Activated naive CD8-positive, alpha-beta T cell treated with anti-CD3 and anti-CD28 coated beads for 36 hours (primary cell): Measurements from ENCODE around the gene ANKRD44. TPM values are rescaled to one million over a fixed set of nuclear protein-coding genes. Genes with fewer than 3 reads are reported as not detected.

Experiments used
- DNase-seq: peaks from one replicate; pipeline ENCODE4 v3.0.0; 2021
- H3K27ac Mint-ChIP-seq: one replicate; pipeline ENCODE4 v1.8.0; 2022; ENCODE audit warnings: mild to moderate bottlenecking, moderate library complexity, mixed read lengths
- H3K27me3 Mint-ChIP-seq: one replicate; pipeline ENCODE4 v1.8.0; 2022; ENCODE audit warnings: mild to moderate bottlenecking, mixed read lengths
- H3K36me3 Mint-ChIP-seq: one replicate; pipeline ENCODE4 v1.8.0; 2021; ENCODE audit warnings: mild to moderate bottlenecking, mixed read lengths
- H3K4me1 Mint-ChIP-seq: one replicate; pipeline ENCODE4 v1.8.0; 2021; ENCODE audit warnings: mixed read lengths
- H3K4me3 Mint-ChIP-seq: one replicate; pipeline ENCODE4 v1.8.0; 2022; ENCODE audit warnings: mild to moderate bottlenecking, moderate library complexity, mixed read lengths
- H3K9me3 Mint-ChIP-seq: one replicate; pipeline ENCODE4 v1.8.0; 2022; ENCODE audit warnings: mixed read lengths
- total RNA-seq, 2 experiments: library from RNA; stranded (reverse); gene quantifications; one replicate each; pipeline ENCODE4 v1.2.3, GENCODE V29; 2021

Gene ANKRD44
- total RNA-seq, 2 experiments from 2014 or later = 118 to 121 TPM

DNA sequence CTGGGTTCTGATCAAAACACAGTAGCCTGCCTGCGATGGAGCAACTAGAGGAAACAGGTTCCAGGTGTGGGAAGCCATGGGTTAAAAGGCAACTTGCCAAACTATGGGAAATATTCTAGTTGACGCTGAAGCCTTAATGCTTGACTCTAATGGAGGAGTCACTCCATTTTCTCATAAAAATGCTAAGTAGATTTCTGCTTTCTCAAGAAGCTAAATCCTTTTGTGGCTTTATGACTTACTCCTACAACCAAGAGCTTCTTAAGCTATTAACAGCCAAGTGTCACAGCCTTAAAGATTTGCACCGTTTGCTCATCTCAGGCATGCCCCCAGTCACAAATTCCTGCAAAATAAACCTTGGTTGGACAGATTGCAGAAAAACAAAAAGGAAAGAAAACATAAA lies 25.2 kb downstream of the ANKRD44 start:
- Mint-ChIP-seq H3K4me1 (peaks cover 77% of the 10 kb centered on the region), H3K9me3 (peaks cover 14% of the 10 kb centered on the region), H3K4me3 (no peak overlapping the region), H3K27me3 (no peaks in the 10 kb centered on the region), H3K27ac (peak overlapping the region; percentile 96), H3K36me3 (peaks cover 59% of the 10 kb centered on the region)
- no peak for DNase-seq

DNA sequence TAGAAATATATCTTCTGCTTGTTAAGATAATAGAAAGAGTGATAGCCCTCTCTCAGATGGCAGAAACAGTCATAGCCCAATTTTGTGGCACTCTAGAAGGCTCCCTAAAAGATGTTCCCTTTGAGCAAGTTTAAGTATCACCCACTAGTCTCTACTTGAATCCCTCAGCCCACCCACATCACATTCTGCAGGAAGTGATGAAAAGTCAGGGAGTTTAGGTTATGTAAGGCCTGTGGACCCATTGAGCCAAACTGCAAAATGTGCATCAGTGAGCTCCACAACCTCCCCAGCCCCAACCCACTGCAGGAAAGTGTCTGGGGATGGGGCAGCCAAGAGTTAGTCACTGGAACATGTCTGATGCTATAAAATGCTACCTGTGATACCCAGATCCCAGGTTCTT lies 25.6 kb downstream of the ANKRD44 start:
- Mint-ChIP-seq H3K4me3 (no peak overlapping the region), H3K27ac (peak overlapping the region; percentile 96), H3K27me3 (no peaks in the 10 kb centered on the region), H3K36me3 (peaks cover 59% of the 10 kb centered on the region), H3K4me1 (peaks cover 78% of the 10 kb centered on the region), H3K9me3 (peaks cover 10% of the 10 kb centered on the region)
- no peak for DNase-seq

DNA sequence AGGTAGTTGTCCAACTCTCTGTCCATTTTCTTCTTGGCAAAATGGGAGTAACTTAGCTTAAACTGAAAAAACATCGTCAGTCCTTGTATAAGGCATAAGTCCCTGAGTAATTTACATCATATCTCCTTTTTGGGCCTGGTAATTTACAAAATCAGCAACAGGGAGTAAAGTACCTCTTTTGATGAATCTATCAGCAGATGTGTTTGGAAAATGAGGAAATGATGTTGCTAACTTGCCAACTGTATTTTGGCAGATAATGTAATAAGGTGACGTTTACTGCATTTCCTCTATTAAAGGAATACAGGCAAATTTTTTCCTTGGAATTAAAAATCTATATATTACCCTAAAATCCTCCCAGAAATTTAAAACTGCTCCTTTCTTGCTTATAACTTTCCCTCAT lies 29.2 kb downstream of the ANKRD44 start:
- DNase-seq = no peak
- Mint-ChIP-seq H3K4me1 (peaks cover 83% of the 10 kb centered on the region), H3K36me3 (peaks cover 60% of the 10 kb centered on the region), H3K4me3 (no peak overlapping the region), H3K27ac (peak overlapping the region; percentile 81), H3K9me3 (peaks cover 2% of the 10 kb centered on the region), H3K27me3 (no peaks in the 10 kb centered on the region)

DNA sequence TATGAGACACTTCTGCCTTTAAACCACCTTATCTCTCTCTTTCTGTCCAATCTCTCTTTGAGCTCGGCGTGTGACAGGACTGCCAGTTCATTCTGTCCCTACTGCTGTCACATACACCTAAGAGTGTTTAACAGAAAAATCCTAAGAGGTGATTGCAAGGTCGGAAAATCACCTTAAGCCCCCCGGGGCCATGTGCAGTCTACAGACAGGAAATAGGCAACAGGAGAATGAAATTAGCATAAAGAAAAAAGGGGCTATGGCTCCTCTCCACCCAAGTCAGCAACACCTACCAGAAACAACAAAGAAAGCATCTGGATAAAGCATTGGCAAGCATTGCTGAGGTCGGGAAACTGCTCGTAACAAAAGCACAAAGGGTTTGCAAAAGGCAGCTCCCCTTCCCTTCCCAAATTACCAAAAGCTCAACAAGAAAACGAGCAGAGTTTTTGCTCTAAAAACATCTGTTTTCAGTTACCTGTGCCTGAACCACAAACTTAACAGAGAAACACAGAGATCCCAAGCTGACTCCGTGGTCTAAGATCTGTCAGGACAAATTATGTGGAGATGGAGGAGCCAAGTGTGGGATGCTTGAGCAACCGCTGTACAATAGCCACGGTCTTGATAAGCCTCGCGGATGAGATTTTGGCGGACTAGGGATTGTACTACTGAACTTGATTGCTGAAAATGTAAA lies 30.4 kb downstream of the ANKRD44 start:
- Mint-ChIP-seq H3K27ac (peak overlapping the region; percentile 90), H3K36me3 (peaks cover 68% of the 10 kb centered on the region), H3K27me3 (no peaks in the 10 kb centered on the region), H3K9me3 (peaks cover 6% of the 10 kb centered on the region), H3K4me3 (peak overlapping the region; percentile 42), H3K4me1 (peaks cover 78% of the 10 kb centered on the region)
- no peak for DNase-seq

DNA sequence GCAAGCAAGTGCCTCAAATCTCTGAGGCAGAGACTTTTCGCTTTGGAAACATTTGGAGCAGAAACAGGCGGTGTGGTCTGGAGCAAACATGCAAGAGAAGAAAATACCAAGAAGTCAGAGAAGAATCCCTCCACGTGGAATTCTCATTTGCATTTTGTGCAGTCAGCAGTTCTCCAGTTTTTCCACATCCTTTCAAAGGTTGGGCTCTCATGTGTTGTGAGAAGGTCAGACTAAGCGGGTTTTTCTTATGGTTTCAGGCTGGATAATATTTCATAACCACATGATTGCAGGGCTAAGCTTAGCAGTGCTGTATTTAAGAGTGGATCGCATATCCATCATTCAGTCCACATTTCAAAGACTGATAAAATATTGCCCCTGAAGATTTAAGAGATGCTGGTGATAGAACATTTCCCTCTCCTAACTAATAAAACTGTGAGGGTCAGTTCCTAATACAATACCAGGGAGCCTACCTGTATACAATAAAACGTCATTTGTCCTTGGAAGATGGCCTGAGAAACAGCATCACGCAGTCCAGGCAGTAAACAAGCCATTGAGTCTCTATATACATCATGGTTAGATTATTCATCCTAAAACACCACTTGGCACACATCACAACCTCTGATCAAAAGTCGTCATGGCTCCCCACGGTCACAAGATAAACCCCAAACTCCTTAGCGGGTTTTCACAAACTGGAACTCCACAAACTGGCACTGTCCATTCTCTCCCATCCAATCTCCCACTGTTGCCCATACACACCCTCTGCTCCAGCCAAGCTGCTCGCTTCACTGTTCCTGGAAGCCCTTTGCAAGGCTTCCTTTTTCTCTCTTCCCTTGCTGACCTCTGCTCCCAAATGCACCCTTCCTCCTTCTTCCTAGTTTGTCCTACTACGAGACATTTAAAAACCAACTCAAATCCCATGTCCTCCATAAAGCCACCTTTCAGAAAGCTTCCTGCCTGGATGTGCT lies 31.5 kb downstream of the ANKRD44 start:
- H3K9me3 Mint-ChIP-seq = peaks cover 6% of the 10 kb centered on the region
- peaks cover 67% of the 10 kb centered on the region for H3K36me3 Mint-ChIP-seq
- peaks cover 77% of the 10 kb centered on the region for H3K4me1 Mint-ChIP-seq
- peak overlapping the region; percentile 42 for H3K4me3 Mint-ChIP-seq
- no peaks in the 10 kb centered on the region for H3K27me3 Mint-ChIP-seq
- H3K27ac Mint-ChIP-seq = peak overlapping the region; percentile 90
- DNase-seq = no peak

DNA sequence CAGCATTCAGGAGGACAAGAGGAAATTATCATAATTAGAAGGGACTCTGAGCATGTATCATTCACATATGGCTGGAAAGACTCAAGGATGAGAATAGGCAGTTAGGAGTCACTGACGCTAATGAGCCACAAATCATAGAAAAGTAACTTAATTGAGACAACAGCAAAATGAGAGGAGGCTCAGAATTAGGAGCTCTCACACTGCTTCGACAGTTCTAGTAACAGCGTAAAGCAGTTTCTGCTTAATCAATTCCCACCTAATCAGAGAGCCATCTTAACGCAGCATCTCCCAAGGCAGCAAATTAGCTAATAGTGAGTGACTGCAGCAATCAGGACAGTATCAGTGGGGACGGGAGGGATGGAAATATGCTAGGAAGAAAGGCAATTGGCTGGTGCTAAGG lies 32.8 kb downstream of the ANKRD44 start:
- Mint-ChIP-seq H3K4me3 (no peak overlapping the region), H3K4me1 (peaks cover 80% of the 10 kb centered on the region), H3K9me3 (peaks cover 6% of the 10 kb centered on the region), H3K27me3 (no peaks in the 10 kb centered on the region), H3K36me3 (peaks cover 67% of the 10 kb centered on the region), H3K27ac (peak overlapping the region; percentile 90)
- no peak for DNase-seq

DNA sequence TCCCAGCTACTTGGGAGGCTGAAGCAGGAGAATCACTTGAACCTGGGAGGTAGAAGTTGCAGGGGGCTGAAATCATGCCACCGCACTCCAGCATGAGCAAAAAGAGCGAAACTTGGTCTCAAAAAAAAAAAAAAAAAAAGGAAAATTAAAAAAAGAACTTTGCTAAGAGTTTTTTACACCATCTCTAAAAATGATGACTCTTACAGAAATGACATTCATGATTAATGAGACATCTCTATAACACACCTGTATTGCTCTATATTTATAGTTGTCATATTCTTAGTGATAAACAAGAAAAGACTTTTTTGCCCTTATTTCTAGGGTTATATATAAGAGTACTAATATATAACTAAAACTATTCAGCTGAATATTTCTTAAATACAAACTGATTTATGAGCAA lies 34.4 kb downstream of the ANKRD44 start:
- Mint-ChIP-seq H3K27ac (no peak overlapping the region), H3K9me3 (peaks cover 6% of the 10 kb centered on the region), H3K36me3 (peaks cover 69% of the 10 kb centered on the region), H3K27me3 (no peaks in the 10 kb centered on the region), H3K4me1 (peaks cover 70% of the 10 kb centered on the region), H3K4me3 (no peak overlapping the region)
- no peak for DNase-seq

DNA sequence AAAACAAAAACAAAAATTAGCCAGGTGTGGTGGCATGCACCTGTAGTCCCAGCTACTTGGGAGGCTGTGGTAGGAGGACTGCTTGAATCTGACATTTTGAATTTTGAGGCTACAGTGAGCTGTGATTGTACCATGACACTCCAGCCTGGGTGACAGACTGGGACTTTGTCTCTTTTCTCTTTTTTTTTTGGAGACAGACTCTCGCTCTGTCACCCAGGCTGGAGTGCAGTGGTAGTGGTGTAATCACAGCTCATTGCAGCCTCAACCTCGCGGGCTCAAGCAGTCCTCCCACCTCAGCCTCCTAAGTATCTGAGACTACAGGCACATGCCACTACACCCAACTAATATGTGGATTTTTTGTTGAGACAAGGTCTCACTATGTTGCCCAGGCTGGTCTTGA lies 35.6 kb downstream of the ANKRD44 start:
- no peaks in the 10 kb centered on the region for H3K27me3 Mint-ChIP-seq
- H3K4me1 Mint-ChIP-seq = peaks cover 69% of the 10 kb centered on the region
- H3K27ac Mint-ChIP-seq = no peak overlapping the region
- peaks cover 6% of the 10 kb centered on the region for H3K9me3 Mint-ChIP-seq
- no peak overlapping the region for H3K4me3 Mint-ChIP-seq
- peaks cover 64% of the 10 kb centered on the region for H3K36me3 Mint-ChIP-seq
- DNase-seq = no peak

DNA sequence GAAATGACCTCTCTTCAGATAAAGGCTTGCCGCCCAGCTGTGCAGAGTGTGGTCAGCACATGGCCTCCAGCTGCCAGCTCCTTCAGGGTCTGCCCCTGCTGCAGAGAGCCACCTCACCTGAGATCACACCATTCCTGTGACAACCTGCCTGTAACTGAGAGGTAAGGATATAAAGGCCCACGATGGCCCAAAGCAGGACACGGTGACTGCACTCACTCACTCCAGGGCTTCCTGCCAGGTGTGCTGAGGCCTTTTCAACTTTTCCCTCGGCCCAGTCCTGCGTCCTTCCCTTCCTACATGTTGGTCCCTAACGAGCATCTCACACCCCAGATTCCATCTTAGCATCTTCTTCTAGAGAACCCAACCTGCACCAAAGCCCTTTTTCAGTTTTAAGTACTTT lies 36.2 kb downstream of the ANKRD44 start:
- no peak for DNase-seq
- no peak overlapping the region for H3K4me3 Mint-ChIP-seq
- H3K4me1 Mint-ChIP-seq = peaks cover 69% of the 10 kb centered on the region
- H3K9me3 Mint-ChIP-seq = peaks cover 6% of the 10 kb centered on the region
- H3K36me3 Mint-ChIP-seq = peaks cover 60% of the 10 kb centered on the region
- peak overlapping the region; percentile 79 for H3K27ac Mint-ChIP-seq
- no peaks in the 10 kb centered on the region for H3K27me3 Mint-ChIP-seq

DNA sequence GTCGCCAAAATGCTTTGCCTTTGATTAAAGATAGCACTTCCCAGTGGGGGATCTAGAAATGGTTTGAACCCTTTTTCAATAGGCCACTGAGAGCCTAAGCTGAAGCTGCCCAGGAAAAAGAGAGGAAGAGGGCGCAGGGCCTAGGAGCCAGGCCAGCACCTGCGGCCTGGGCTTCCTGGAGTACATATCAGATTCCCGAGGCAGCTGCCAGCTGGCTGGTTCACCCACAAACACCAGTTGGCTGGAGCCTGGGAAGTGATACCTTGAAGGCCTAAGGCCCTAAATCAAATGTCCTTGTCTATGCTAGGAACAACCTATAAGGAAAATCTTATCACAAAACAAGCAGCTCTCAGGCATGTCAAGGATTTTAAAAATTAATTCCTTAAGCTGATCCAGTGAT lies 37.1 kb downstream of the ANKRD44 start:
- Mint-ChIP-seq H3K36me3 (peaks cover 58% of the 10 kb centered on the region), H3K27ac (peak overlapping the region; percentile 75), H3K27me3 (no peaks in the 10 kb centered on the region)

DNA sequence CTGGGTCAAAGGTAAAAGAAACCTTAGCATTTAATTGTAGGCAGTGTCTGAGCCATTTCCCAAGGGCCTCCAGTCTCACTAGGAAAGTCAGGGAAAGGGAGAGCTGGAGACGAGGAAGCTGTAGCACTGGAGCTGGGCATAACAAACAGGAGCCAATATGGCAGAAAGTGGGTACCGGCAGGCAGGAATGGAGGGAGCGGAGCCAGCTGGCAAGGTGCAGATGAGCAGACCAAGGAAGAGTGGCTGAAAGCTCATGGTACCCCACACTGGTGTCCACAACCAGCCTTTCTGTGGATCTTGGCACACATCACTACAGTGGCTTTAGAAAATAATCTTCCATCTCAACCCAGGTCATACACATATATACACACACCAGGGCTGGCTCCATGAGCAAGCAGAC lies 40.0 kb downstream of the ANKRD44 start:
- DNase-seq = no peak
- Mint-ChIP-seq H3K4me3 (no peak overlapping the region), H3K27ac (peak overlapping the region; percentile 94), H3K9me3 (peaks cover 6% of the 10 kb centered on the region), H3K27me3 (no peaks in the 10 kb centered on the region), H3K36me3 (peaks cover 46% of the 10 kb centered on the region), H3K4me1 (peaks cover 81% of the 10 kb centered on the region)

More for the DNA sequence above, 37.1 kb downstream of the ANKRD44 start:
- Mint-ChIP-seq H3K4me1 (peaks cover 69% of the 10 kb centered on the region), H3K4me3 (no peak overlapping the region), H3K9me3 (peaks cover 6% of the 10 kb centered on the region)
- no peak for DNase-seq

DNA sequence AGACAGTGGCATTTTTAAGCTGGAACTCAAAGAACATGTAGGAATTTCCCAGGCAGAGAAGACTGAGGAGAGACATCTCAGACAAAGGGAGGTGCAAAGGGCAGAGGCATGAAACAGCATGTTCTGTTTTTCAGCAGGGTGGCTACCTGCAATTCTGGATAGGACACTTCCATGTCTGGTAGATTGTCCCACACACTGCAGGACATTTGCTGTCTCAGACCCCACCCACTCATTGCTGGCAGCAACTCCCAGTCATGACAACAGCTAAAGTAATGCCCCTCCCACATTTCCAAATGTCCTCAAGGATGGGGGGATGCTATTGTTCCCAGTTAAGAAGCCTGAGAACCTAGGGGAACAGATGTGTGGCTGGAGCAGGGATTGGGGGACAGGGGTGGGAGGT lies 40.8 kb downstream of the ANKRD44 start:
- H3K4me3 Mint-ChIP-seq = no peak overlapping the region

DNA sequence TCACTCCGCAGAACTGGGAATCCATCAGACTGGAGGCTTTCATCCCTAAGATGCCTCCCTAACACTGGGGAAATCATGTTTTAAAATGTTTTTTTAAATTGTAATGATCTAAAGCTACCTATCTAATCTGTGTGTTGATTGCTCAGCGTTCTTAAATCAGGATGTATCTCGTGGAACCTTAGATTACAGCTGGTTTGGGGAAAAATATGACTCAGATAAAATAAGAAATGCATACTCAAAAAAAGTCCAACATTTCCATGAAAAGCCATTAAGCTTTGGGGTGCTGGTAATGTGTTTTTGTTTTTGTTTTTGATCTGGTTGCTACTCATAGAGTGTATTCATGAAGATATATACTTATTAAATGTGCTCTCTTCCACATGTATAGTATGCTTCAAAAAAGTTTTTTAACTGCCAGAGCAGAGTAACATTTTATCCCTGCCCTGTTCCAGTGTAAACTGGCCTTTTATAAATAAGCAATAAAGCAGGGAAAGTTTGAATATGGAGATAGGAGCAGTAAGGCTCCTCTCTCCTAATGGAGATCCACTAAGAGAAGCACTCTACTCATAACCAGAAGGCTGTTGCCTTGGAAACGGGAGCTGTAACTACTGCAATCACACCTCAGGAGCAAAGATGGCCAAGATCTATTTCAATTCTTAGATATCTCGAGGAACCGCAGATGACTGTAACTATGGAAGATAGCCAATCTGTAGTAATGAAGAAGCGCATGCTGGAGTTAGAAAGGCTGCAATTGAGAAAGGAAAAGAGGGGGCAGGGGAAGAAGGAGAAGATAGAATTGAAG lies 41.6 kb downstream of the ANKRD44 start:
- Mint-ChIP-seq H3K36me3 (peaks cover 37% of the 10 kb centered on the region), H3K27ac (peak overlapping the region; percentile 94), H3K27me3 (no peaks in the 10 kb centered on the region), H3K4me3 (peak overlapping the region; percentile 49), H3K4me1 (peaks cover 84% of the 10 kb centered on the region), H3K9me3 (peaks cover 2% of the 10 kb centered on the region)
- DNase-seq = peak; percentile 38

More for the DNA sequence above, 40.8 kb downstream of the ANKRD44 start:
- peaks cover 2% of the 10 kb centered on the region for H3K9me3 Mint-ChIP-seq
- peak overlapping the region; percentile 94 for H3K27ac Mint-ChIP-seq
- no peak for DNase-seq
- no peaks in the 10 kb centered on the region for H3K27me3 Mint-ChIP-seq
- H3K4me1 Mint-ChIP-seq = peaks cover 83% of the 10 kb centered on the region
- peaks cover 40% of the 10 kb centered on the region for H3K36me3 Mint-ChIP-seq

DNA sequence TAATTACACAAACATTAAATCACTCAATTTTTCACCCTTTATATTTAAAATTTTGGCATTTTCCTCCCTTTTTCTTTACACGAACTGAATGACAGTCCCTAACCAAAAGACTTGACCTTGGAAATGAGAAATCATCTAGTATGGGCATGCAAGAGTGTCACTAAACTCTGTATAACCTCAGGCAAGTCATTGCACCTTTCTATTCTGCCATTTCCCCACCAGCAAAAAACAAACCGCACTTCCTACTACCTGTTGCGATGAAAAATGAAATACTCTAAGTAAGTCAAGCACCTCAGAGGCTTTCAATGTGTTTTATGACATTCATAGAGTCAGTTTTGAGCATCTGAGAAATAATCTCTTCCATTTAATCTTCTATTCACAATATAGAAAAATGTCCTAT lies 44.1 kb downstream of the ANKRD44 start:
- H3K36me3 Mint-ChIP-seq = peaks cover 37% of the 10 kb centered on the region
- DNase-seq = no peak
- peak overlapping the region; percentile 82 for H3K27ac Mint-ChIP-seq

DNA sequence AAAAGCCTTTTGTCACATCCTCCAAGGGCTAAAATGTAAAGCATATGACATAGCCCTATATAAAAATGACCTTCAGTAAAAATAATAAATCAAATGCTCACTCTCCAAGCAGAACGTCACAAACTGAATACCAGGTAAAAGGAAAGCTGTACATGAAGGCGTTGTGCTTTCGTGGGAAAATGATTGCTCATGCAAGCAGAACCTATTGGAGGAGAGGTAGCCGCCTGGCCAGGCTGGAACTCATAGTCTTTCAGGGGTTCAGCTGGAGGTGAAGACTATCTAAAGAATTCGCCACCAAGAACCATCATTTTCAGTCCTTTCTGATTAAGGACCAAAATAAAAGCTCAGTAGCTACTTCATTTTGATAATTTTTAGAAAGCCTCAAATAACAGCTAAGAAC lies 44.7 kb downstream of the ANKRD44 start:
- Mint-ChIP-seq H3K4me1 (peaks cover 95% of the 10 kb centered on the region), H3K4me3 (peak overlapping the region; percentile 56), H3K27me3 (no peaks in the 10 kb centered on the region), H3K9me3 (no peaks in the 10 kb centered on the region), H3K36me3 (peaks cover 37% of the 10 kb centered on the region), H3K27ac (peak overlapping the region; percentile 82)
- DNase-seq = no peak

More for the DNA sequence above, 44.1 kb downstream of the ANKRD44 start:
- H3K4me1 Mint-ChIP-seq = peaks cover 94% of the 10 kb centered on the region
- no peaks in the 10 kb centered on the region for H3K9me3 Mint-ChIP-seq
- peak overlapping the region; percentile 56 for H3K4me3 Mint-ChIP-seq
- H3K27me3 Mint-ChIP-seq = no peaks in the 10 kb centered on the region
